Fibroblast of skin of abdomen (primary cell): Measurements from ENCODE around the gene RGS7.
"Not testable (repeated sequence)": the region's sequence is repeated elsewhere in the genome, so short reads cannot be mapped to it uniquely, and the experiment has no call there.

ENCODE experiments used
- DNase-seq: peaks from one replicate; pipeline ENCODE4 v3.0.0-alpha.2; 2013

The RGS7 gene

DNA sequence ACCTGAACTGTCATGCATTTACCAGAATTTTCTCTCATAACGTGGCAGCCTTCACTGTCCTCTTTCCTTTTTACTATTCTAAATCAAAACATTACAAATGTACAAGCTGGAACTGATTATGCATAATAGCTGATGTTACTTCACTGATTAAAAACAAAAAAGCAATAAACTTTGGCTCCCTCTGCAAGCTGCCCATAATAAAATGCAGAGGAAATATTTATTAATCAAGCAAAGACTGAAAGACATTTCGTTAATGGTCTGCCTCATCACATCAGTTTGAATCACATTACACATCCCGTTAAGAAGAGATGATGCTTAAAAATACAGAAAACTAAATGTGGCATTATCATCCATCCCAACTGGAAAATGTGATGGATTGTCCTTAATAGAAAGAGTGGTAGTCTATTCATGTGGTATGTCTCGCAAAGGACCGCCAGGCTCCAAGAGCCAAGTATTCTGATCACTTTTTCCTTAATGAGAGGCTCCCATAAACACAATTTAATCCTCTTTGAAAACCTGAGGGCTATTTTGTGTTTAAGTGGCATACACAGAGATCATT is 225.3 kb downstream of the RGS7 start:
- DNase-seq, result no peak

GRCh38 chr1:241130881-241131280 is 226.1 kb downstream of the RGS7 start:
- peak; percentile 11 for DNase-seq

DNA sequence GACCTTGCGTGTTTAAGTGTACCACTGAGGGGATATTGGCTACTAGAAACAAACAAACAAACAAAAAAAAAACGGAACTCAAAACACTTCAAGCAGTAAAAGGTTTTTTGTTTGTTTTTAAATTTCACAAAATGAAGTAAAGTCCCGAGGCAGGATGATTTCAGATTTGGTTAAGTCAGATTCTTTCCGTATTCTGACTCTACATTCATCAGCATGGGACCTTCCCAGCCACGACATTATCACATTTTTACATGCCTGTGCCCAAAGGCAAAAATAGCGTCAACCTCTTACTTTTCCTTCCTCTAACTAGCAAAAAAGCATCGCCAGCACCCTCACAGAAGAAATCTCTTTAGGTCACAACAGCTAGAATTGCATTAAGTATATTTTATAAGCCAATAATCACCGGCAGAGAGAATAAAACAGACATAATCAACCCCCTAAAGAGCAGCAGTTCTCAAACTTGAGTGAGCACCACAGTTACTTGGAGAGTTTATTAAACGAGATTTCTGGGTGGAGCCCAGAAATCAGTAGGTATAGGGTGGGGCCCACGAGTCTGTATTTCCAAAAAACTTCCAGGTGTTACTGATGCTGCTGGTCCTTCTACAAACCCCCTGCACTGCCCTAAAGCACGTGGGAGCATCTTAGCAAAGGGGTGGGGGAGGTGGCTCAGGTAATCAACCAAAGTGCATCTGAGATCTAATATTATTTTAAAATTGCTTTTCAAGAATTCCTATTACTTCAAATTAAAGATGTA is 227.6 kb downstream of the RGS7 start:
- DNase-seq, result no peak

DNA sequence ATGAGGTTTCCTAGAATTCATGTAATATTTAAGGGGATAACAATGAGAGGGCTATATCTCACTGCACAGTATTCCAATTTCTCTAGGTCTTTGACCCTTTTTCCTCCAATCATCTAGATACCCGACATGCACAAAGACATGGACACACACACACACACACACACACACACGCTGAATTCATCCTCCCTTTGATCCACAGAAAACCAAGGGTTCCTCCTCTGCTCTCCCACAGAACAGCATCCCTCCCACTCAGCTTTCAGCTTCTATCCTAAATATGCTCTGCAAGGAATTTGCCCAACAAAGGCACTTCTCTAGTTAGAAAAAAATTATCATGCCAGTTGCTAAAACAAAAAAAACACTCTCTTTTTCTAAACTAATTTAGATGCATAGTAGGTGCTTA is 231.7 kb downstream of the RGS7 start:
- no peak for DNase-seq

- DNase-seq, result no peak
Observed at GRCh38 chr1:241118049-241118448, 239.0 kb downstream of the RGS7 start.

DNA sequence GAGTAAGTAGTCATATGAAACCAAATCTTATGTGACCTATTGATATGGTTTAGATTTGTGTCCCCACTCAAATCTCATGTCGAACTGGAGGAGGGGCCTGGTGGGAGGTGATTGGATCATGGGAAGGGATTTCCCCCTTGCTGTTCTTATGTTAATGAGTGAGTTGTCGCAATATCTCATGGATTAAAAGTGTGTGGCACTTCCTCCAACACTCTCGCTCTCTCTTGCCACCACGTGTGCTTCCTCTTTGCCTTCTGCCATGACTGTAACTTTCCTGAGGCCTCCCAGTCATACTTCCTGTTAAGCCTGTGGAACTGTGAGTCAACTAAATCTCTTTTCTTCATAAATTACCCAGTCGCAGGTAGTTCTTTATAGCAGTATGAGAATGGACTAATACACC is 241.2 kb downstream of the RGS7 start:
- no peak for DNase-seq

- DNase-seq, result no peak
Observed at GRCh38 chr1:241114699-241115233, 242.2 kb downstream of the RGS7 start.

DNA sequence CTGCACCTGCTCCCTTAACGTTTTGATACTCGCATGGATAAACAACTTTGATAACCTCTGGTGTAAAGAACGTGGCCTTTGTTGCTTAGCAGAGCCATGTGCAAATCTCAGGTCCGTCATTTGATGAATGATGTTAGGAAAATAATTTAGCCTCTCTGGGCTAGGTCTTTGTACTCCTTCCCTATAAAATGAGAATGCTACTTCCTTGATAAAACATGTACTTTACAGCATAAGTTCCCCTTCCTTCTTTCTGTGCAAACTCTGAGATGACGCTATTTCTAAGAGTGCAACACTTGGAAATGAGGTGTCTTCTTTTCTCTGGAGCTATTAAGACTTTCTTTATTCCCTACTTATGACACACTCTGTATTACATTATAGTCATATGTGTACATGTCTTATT is 243.4 kb downstream of the RGS7 start:
- no peak for DNase-seq

DNA sequence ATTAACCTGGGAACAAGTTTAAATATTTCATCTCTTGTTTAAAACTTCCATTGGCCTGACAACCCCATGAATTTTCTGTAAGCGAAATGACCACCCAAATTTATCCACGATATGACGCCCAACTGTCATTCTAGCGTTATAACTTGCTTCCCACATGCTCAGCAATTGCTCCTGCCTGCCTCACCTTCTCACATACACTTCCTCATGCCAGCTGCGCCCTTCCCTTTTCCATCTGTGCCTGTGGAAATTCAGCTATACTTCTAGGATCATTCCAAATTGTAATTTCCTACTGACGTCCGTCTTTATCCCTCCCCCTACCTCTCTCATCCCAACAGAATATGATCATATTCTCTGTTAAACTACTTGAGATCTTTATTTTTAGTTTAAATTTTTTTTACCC is 248.0 kb downstream of the RGS7 start:
- no peak for DNase-seq

- no peak for DNase-seq
Observed at GRCh38 chr1:241105147-241105546, 251.9 kb downstream of the RGS7 start.

GRCh38 chr1:241102664-241103063 is 254.3 kb downstream of the RGS7 start:
- DNase-seq, result no peak

DNA sequence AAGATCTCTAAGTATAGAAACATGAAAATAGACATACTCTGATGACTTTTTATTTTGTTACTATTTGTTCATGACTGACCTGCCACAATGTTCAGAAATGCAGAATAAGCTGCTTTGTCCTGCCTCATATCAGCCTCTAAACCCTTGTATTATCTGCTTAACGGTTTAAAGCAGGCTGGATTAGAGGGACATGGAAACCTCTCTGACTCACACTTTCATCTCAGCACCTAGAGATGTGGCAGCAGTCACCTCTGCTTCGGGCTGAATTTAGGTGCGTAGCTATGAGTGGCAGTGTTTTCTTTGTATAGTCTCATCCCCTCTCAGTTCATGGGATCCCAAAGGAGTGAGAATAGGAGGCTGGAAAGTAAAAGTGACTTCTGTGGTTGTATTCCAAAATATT is 255.4 kb downstream of the RGS7 start:
- DNase-seq, result no peak

DNA sequence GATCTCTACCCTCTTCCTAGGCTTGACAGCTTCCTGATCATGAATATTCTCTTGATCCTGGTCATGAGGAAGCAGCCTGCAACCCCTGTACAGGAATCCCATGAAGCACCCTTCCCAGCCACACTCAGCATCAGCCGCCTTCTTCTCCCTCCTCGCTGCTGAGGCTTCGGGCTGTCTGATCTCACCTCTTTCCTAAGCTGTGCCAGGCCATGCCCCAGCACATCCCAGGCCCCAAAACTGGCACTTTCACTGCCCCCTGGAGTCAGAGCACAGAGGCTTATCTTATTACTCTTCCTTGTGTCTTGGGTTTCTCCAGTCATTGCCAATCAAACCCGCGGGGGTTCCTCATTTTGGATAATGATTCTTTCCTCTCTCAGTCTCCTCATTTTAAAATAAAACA is 259.5 kb downstream of the RGS7 start:
- DNase-seq, result no peak

DNA sequence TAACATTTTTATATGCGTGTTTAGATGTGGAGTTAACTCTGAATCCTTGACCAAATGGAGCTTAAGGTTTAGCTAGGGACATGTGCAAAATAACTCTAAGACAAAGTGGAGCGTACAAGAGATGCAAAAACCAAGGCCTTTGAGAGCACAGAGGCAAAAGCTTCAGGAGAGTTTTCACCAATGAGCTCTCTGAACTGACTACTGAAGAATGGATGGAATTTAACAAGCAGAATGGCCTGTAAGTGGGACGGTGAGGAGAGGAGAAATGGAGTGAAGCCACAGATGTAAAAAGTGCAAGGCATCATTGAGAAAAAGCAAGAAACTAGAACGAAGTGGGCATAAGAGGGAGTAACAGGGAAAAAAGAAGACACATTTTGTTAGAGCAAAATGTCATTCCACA is 260.0 kb downstream of the RGS7 start:
- no peak for DNase-seq

DNA sequence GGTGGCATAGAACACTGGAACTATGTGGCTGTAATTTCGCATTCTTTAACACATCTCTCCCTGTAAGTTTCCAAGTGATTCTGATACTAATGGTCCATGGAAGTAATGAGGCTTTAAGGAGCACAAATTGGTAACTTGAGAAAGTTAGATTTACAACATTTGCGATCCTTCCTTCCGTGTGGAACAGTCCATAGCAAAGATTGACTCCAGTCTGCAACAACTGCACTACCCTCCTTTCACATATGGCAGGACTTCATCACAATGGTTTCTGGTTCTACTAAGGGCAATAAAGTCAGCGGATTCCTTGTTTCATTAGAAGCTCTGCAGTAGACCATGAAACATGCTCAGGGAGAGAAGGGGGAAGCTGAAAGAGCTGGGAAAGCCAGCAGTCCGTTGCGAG is 261.2 kb downstream of the RGS7 start:
- DNase-seq, result no peak

GRCh38 chr1:241090798-241091197 is 266.2 kb downstream of the RGS7 start:
- DNase-seq, result no peak

- DNase-seq, result not testable (repeated sequence)
Observed at GRCh38 chr1:241089066-241089465, 267.9 kb downstream of the RGS7 start.

DNA sequence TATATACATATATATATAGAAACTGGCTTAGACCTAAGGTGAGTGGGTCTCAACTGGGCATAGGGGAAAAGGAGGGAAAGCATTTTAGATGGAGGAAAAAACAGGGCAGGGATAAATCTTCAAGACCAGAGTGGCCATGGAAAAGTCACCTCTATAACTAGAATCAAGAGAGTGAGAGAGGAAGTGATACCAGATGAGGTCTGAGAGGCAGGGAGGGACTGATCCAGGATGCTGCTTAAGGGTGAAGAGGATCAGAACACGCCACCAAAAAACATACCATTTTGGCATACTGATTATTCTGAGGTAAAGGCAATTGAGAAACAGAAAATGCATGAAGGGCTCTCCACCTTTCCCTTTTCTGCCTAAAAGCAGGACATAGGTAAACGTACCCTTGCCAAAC is 268.9 kb downstream of the RGS7 start:
- DNase-seq, result not testable (repeated sequence)

GRCh38 chr1:241086686-241087085 is 270.3 kb downstream of the RGS7 start:
- no peak for DNase-seq

- no peak for DNase-seq
Observed at GRCh38 chr1:241083285-241083684, 273.7 kb downstream of the RGS7 start.

DNA sequence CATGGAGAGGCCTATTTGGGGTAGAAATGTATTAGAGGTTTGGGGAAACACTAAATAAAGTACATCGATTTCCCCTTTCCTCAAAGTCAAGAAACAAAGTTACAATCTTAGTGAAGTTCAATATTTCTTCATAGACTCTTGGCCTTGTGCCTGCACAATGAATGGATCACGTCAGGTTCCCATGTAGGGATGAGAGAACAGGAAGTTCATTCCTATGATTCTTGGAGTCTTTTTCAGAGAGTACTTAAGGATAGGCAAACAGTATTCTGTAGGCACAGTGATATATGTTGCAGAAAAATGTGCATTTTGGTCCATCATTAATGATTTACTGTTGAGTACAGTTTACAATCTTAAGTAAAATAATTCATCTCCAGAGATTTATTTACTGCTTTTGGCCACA is 275.5 kb downstream of the RGS7 start:
- DNase-seq, result peak; percentile 38

GRCh38 chr1:241079459-241079858 is 277.5 kb downstream of the RGS7 start:
- no peak for DNase-seq

GRCh38 chr1:241079047-241079446 is 278.0 kb downstream of the RGS7 start:
- no peak for DNase-seq

DNA sequence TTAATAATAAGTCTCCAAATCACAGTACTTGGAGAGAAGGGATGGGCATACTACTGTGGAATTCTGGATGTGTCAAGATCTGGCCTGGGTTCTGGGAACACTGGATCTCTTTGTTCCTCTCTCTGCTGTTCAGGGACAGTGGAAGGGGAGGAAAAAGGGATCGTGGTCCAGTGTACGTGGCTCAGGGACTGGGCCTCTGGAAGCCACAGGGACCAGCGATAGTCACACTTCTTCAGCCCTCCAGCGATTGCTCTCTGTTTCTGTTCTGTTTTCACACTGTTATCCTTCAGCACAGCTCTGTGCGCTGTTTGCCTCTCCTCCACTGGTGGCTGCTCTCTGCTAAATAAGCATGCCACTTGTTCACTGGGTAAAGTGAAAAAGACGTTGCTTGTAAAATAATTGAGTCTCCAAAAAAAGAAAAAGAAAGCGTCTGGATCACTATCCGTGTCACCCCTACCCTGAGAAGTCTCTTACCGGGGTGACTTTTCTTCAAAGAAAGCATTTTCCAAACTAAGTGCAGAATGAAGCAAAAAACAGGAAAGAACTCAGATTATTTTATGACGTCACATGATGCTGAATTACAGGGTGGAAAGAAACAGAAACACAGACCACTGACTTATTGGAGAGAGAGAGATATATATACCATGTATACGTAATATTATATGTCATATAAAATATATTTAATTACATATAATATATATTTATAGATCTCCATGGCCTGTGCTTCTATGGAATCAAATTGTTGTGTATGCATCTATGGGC is 279.4 kb downstream of the RGS7 start:
- DNase-seq, result no peak
